HG02870 (cell line): ENCODE results near the gene ZNF79.

ENCODE experiments used
- ATAC-seq: cut with Tn5 transposase; IDR thresholded peaks from one replicate; pipeline ENCODE4 v1.9.1; 2021; ENCODE audit warnings: mild to moderate bottlenecking, moderate library complexity; ENCODE audit not compliant: unreplicated experiment

ZNF79 gene

GRCh38 chr9:127397646-127398274 lies 26.4 kb upstream of the ZNF79 start:
- no peak for ATAC-seq

- no peak for ATAC-seq
Measured at GRCh38 chr9:127398275-127398647, 25.9 kb upstream of the ZNF79 start.

- no peak for ATAC-seq
Measured at GRCh38 chr9:127398715-127399400, 25.3 kb upstream of the ZNF79 start.

GRCh38 chr9:127399736-127400269 lies 24.4 kb upstream of the ZNF79 start:
- ATAC-seq = no peak

GRCh38 chr9:127402401-127403090 lies 21.6 kb upstream of the ZNF79 start:
- no peak for ATAC-seq

GRCh38 chr9:127403507-127404192 lies 20.5 kb upstream of the ZNF79 start:
- ATAC-seq = no peak

- no peak for ATAC-seq
Measured at GRCh38 chr9:127404631-127405030, 19.6 kb upstream of the ZNF79 start.

- ATAC-seq = no peak
Measured at GRCh38 chr9:127405344-127406125, 18.6 kb upstream of the ZNF79 start.

GRCh38 chr9:127406799-127407491 lies 17.2 kb upstream of the ZNF79 start:
- ATAC-seq = no peak

- no peak for ATAC-seq
Measured at GRCh38 chr9:127407492-127407843, 16.7 kb upstream of the ZNF79 start.

GRCh38 chr9:127411122-127411521 lies 13.1 kb upstream of the ZNF79 start:
- ATAC-seq = no peak

- ATAC-seq = no peak
Measured at GRCh38 chr9:127415141-127415540, 9.0 kb upstream of the ZNF79 start.

- ATAC-seq = no peak
Measured at GRCh38 chr9:127415657-127416056, 8.5 kb upstream of the ZNF79 start.

GRCh38 chr9:127417131-127418036 lies 6.8 kb upstream of the ZNF79 start:
- no peak for ATAC-seq

GRCh38 chr9:127418037-127418471 lies 6.1 kb upstream of the ZNF79 start:
- ATAC-seq = no peak

GRCh38 chr9:127419348-127419747 lies 4.8 kb upstream of the ZNF79 start:
- ATAC-seq = no peak

GRCh38 chr9:127421057-127421456 lies 3.1 kb upstream of the ZNF79 start:
- ATAC-seq = no peak

- no peak for ATAC-seq
Measured at GRCh38 chr9:127422133-127422782, 1.9 kb upstream of the ZNF79 start.
